ENCODE data around the gene TTC4. TPM values are rescaled to one million over a fixed set of nuclear protein-coding genes. Genes with fewer than 3 reads are reported as not detected.

TTC4 gene
- total RNA-seq, 1 experiment from 2014 or later = 25.2 TPM

- CTCF ChIA-PET = no interaction called here
- no TSS peak for BruUV-seq (replicated peaks)
- H3K27ac ChIP-seq (ENCODE audit: low read length) = no peak overlapping the region
These were observed 9.2 kb upstream of the TTC4 start for GRCh38 chr1:54706419-54706818.

DNA sequence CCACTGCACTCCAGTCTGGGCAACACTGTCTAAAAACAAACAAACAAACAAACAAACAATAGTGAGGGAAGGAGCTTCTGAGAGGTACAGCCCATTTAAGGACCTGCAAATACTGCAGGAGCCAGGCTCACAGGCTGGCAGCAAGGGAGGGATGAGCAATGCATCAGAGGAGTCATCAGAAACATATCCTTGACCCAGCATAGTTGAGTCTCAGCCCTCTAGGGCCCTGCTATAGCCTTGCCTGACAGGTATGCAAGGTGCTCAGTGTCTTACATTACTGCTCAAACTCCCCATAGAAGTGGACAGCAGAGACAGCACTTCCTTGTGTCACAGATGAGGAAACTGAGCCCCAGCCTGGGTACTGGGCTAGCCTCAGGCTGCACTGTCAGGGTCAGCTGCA lies 7.3 kb upstream of the TTC4 start:
- Histone ChIP-seq H3K27me3 (ENCODE audit: control insufficient read depth, insufficient read depth, low read length) (peaks cover 5% of the 10 kb centered on the region), H3K9me3 (ENCODE audit: control insufficient read depth, insufficient read depth, low read depth, low read length) (no peaks in the 10 kb centered on the region), H3K4me1 (ENCODE audit: control insufficient read depth, insufficient read depth, low read length) (no peaks in the 10 kb centered on the region), H3K36me3 (ENCODE audit: control insufficient read depth, insufficient read depth, low read length) (no peaks in the 10 kb centered on the region), H3K4me3 (ENCODE audit: low read depth in 2 of 2, low read length in 2 of 2) (no peak overlapping the region), H3K27ac (ENCODE audit: low read length) (no peak overlapping the region)
- ATAC-seq (0 out of 2 replicates have a peak, but pooled peaks have one; percentile 28), DNase-seq (ENCODE audit: low read depth, low spot score) (no peak)
- intact Hi-C loops (cut with micrococcal nuclease; ENCODE audit: unreplicated experiment) = no loop called here
- in situ Hi-C loops (cut with HindIII; ENCODE audit: low pct_unique_long_range_greater_than_20kb, low sequenced_read_pairs) = no loop called here
- ChIA-PET CTCF (no interaction called here), POLR2A (interaction anchor here (0.6 kb wide), 1 partner anchor 19 kb away, joined by 3 read pairs; no protein-coding TSS in a partner anchor)
- BruUV-seq (replicated peaks) = no TSS peak
- TF ChIP-seq SIN3A (IDR thresholded peaks at IDR 0.05; ENCODE audit: borderline replicate concordance, insufficient read depth, low read depth, low read length) (no peak), POLR2AphosphoS5 (IDR thresholded peaks at IDR 0.05; ENCODE audit: low read depth, low read length) (no peak), REST (IDR thresholded peaks at IDR 0.05; ENCODE audit: insufficient read depth in 1 of 2, low read depth in 2 of 2, low read length in 1 of 2) (no peak), TCF7L2 (IDR thresholded peaks at IDR 0.05; ENCODE audit: low read depth, low read length) (no peak)
- TF ChIP-seq, protein P1, sequence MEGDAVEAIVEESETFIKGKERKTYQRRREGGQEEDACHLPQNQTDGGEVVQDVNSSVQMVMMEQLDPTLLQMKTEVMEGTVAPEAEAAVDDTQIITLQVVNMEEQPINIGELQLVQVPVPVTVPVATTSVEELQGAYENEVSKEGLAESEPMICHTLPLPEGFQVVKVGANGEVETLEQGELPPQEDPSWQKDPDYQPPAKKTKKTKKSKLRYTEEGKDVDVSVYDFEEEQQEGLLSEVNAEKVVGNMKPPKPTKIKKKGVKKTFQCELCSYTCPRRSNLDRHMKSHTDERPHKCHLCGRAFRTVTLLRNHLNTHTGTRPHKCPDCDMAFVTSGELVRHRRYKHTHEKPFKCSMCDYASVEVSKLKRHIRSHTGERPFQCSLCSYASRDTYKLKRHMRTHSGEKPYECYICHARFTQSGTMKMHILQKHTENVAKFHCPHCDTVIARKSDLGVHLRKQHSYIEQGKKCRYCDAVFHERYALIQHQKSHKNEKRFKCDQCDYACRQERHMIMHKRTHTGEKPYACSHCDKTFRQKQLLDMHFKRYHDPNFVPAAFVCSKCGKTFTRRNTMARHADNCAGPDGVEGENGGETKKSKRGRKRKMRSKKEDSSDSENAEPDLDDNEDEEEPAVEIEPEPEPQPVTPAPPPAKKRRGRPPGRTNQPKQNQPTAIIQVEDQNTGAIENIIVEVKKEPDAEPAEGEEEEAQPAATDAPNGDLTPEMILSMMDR (IDR thresholded peaks at IDR 0.05) = no peak

More at GRCh38 chr1:54706419-54706818, 9.2 kb upstream of the TTC4 start:
- no peak for DNase-seq (ENCODE audit: low read depth, low spot score)
- no peak for ATAC-seq
- peaks cover 8% of the 10 kb centered on the region for H3K27me3 ChIP-seq (ENCODE audit: control insufficient read depth, insufficient read depth, low read length)
- no peaks in the 10 kb centered on the region for H3K36me3 ChIP-seq (ENCODE audit: control insufficient read depth, insufficient read depth, low read length)
- no peak overlapping the region for H3K4me3 ChIP-seq (ENCODE audit: low read depth in 2 of 2, low read length in 2 of 2)
- no peaks in the 10 kb centered on the region for H3K9me3 ChIP-seq (ENCODE audit: control insufficient read depth, insufficient read depth, low read depth, low read length)
- TF ChIP-seq POLR2AphosphoS5 (IDR thresholded peaks at IDR 0.05; ENCODE audit: low read depth, low read length) = no peak
- TF ChIP-seq, protein P1 (IDR thresholded peaks at IDR 0.05) = no peak
- no peak; a peak in 1 of 4 replicates for TF ChIP-seq REST (IDR thresholded peaks at IDR 0.05; ENCODE audit: insufficient read depth in 1 of 2, low read depth in 2 of 2, low read length in 1 of 2)
- no peak for TF ChIP-seq TCF7L2 (IDR thresholded peaks at IDR 0.05; ENCODE audit: low read depth, low read length)
- TF ChIP-seq SIN3A (IDR thresholded peaks at IDR 0.05; ENCODE audit: borderline replicate concordance, insufficient read depth, low read depth, low read length) = no peak
- intact Hi-C loops (cut with micrococcal nuclease; ENCODE audit: unreplicated experiment) (no loop called here), in situ Hi-C loops (cut with HindIII; ENCODE audit: low pct_unique_long_range_greater_than_20kb, low sequenced_read_pairs) (no loop called here)
- POLR2A ChIA-PET = no interaction called here
- H3K4me1 ChIP-seq (ENCODE audit: control insufficient read depth, insufficient read depth, low read length) = no peaks in the 10 kb centered on the region

All from Panc1 (cell line).